GM12865 (cell line): ENCODE data around the gene ITSN1.

ENCODE experiments used
- DNase-seq: peaks from one replicate; pipeline ENCODE4 v3.0.0; 2010; ENCODE audit warnings: low read depth
- H3K4me3 ChIP-seq: 2 replicates; pipeline ENCODE4 v1.5.1; 2011; ENCODE audit warnings: mild to moderate bottlenecking, low read depth, low read length, control low read depth
- TF ChIP-seq, protein P1 (sequence below): IDR thresholded peaks from 2 replicates; pipeline ENCODE4 v1.5.1; 2011; ENCODE audit warnings: low read length, control low read depth, low read depth, inconsistent platforms; ENCODE audit not compliant: insufficient read depth; ENCODE audit errors: missing control alignments

ITSN1 gene

DNA sequence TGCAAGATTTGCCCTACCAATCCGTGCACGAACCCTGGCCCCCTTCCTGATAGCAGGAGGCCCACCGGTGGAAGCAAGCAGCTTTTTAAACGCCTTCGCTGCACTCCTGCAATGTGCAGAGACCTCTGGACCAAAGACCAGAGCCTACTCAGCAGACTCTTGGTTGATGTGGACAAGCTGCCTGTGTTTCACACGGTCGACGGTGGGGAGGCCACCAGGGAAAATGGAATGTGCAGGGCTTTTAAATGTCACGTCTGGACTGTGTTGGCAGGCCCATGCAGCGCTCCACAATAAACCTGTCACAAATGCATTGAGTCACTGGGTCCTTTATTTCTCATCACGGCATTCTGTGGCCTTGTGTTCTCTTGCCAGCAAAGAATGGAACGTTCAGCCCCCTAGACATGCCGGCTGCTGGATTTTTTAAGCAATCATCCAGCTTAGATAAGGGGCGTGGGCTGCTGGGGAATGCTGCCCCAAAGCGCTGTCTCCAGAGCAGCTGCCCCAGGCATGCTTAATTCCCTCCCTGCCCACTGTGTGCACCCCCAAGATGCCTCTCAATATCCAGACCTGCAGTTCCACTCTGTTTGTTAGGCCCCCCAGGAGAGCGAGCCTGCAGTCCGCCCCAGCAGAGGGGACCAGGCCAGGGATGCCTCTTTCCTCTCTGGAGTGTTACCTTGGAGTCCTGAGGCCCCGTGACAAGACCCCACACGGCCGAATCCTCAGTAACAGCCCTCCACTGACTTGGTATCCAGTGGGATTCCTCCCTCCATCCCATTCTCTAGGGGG, 202.0 kb downstream of the ITSN1 start:
- TF ChIP-seq, protein P1, sequence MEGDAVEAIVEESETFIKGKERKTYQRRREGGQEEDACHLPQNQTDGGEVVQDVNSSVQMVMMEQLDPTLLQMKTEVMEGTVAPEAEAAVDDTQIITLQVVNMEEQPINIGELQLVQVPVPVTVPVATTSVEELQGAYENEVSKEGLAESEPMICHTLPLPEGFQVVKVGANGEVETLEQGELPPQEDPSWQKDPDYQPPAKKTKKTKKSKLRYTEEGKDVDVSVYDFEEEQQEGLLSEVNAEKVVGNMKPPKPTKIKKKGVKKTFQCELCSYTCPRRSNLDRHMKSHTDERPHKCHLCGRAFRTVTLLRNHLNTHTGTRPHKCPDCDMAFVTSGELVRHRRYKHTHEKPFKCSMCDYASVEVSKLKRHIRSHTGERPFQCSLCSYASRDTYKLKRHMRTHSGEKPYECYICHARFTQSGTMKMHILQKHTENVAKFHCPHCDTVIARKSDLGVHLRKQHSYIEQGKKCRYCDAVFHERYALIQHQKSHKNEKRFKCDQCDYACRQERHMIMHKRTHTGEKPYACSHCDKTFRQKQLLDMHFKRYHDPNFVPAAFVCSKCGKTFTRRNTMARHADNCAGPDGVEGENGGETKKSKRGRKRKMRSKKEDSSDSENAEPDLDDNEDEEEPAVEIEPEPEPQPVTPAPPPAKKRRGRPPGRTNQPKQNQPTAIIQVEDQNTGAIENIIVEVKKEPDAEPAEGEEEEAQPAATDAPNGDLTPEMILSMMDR = no peak

DNA sequence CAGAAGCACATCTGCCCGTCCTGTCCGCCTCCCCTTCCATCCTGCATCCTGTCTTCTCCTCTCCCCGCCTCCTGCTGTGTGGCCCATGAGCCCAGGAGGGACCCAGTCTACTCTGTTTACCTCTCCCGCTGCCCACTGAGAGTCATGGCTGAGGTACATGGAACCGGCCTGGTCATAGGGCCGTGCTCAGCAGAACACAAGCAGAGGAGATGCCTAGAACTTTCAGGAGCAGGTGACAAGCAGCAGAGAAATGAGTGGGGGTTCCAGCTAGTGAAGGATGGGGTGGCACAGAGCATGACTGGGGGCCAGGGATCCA, 202.5 kb downstream of the ITSN1 start:
- no peak for DNase-seq
- H3K4me3 ChIP-seq = no peak overlapping the region
- TF ChIP-seq, protein P1 = no peak

More for the DNA sequence above, 202.0 kb downstream of the ITSN1 start:
- no peak overlapping the region for H3K4me3 ChIP-seq
- no peak for DNase-seq

DNA sequence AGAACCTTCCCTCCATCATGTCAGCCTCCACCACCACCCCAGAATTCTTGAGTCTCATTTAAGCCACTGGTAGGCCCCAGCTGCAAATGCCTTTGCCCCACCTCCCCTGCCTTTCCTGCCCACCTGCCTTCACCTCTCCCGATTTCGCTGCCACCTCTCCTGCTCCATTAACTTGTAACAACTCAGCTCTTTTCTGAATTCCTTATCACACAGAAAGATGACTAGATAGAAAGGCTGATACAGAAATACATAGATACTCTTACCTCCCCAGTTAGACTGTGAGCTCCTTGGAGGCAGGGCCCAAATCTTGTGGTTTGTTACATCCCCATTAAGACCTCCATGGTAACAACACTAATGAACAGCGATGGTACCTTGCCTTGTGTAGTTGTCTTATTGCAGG, 203.8 kb downstream of the ITSN1 start:
- DNase-seq = no peak
- no peak overlapping the region for H3K4me3 ChIP-seq
- TF ChIP-seq, protein P1 = no peak

DNA sequence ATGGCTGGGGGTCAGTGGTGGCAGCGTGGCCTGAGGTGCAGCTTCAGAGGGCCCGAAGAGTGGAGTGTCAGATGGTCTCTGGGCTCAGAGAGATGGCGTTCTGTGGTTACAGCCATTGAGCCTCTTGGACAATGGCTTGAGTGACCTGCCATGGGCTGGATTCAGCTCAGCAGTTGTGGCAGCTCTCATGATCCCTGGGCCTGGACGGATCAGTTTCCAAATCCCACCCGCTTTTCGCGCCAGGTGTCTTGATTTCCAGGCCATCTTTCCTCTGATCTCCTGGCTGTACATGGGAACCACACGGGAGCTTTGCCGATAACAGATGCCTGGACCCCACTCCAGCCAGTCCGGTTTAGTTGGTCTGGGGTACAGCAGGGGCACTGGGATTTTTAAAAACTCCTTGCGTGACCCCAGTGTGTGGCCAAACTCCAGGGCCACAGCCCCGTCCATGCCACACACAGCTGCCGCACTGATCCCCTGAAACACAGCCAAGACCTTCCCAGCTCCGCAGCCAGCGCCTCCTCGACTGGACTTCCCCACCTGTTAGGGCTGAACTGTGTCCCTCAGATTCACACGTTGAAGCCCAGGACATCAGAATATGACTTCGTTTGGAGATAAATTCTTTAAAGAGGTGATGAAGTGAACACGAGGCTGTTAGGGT, 205.4 kb downstream of the ITSN1 start:
- no peak for DNase-seq
- H3K4me3 ChIP-seq = no peak overlapping the region
- TF ChIP-seq, protein P1 = no peak

DNA sequence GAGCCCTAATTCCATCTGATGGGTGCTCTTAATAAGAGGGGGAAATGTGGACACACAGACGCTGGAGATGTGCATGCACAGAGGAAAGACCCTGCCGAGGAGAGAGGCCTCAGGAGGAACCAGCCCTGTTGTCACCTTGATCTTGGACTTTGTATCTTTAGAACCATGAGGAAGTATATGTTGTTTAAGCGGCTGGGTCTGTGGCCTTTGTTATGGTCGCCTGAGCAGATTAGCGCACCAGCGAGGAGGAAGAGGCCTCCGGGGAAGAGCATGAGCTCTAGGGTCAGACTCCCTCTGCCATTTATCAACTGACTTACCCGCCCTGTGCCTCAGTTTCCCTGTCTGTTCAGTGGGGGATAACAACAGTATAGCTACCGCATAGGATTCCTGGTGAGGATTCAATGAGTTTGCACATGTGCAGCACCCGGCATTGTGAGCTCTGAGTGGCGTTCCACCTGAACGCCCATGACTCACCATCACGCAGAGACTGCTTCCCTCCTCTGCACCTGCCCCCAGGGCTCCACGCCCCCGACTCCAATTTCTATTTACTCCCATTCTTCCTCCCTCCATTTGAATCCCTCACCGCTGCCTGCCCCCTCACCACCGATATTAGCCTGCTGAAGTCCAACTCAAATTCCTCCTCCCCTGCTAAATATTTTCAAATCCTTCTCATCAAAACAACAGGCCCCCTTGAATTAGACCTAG, 206.1 kb downstream of the ITSN1 start:
- H3K4me3 ChIP-seq = no peak overlapping the region
- TF ChIP-seq, protein P1 = no peak
- no peak for DNase-seq

DNA sequence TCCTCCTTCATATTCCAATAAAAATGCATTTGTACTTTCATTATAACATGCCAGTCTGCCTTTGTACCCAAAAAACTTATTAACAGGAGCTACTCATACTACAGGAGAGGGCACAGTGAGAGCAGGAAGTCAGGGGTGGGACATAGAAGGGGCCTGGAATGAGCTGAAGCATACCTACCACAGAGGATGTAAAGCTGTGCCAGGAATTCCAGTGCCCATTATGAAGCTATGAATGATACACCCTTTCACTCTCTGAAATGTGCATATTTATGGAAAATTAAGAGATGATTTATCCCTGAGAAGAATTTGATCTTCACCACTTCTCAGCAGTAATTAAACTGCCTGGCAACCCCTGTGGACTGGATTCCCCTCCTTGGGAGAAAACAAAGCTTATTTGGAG, 207.5 kb downstream of the ITSN1 start:
- no peak overlapping the region for H3K4me3 ChIP-seq
- TF ChIP-seq, protein P1 = no peak
- DNase-seq = no peak
